HepG2 (cell line): ENCODE results near the gene IL17D. TPM values are rescaled to one million over a fixed set of nuclear protein-coding genes. Genes with fewer than 3 reads are reported as not detected.

Experiments used
- CERS6 ChIP-seq: sonication (generic); formaldehyde crosslinking; IDR thresholded peaks from 2 replicates; pipeline ENCODE4 v1.5.0; 2020; ENCODE audit warnings: missing genetic modification reagents
- ELK4 ChIP-seq: sonication (generic); formaldehyde crosslinking; IDR thresholded peaks from 2 replicates; pipeline ENCODE4 v1.9.0; 2021; ENCODE audit warnings: missing genetic modification reagents, borderline replicate concordance
- ESRRA ChIP-seq: sonication (generic); formaldehyde crosslinking; IDR thresholded peaks from 2 replicates; pipeline ENCODE4 v1.5.1; 2020; ENCODE audit warnings: mild to moderate bottlenecking, low read depth, missing genetic modification reagents
- FLYWCH1 ChIP-seq: sonication (generic); formaldehyde crosslinking; IDR thresholded peaks from 2 replicates; pipeline ENCODE4 v1.8.1; 2023; ENCODE audit warnings: mild to moderate bottlenecking, missing genetic modification reagents
- GATA4 ChIP-seq: sonication (generic); IDR thresholded peaks from 2 replicates; pipeline ENCODE4 v1.6.1; 2016; ENCODE audit warnings: antibody characterized with exemption, low read depth, borderline replicate concordance
- GLI4 ChIP-seq: sonication (generic); formaldehyde crosslinking; IDR thresholded peaks from 2 replicates; pipeline ENCODE4 v1.5.1; 2020; ENCODE audit warnings: missing genetic modification reagents, mild to moderate bottlenecking, moderate library complexity, borderline replicate concordance
- KLF9 ChIP-seq: IDR thresholded peaks from 2 replicates; pipeline ENCODE4 v1.6.1; 2016; ENCODE audit warnings: low read depth
- MAFF ChIP-seq: IDR thresholded peaks from 2 replicates; pipeline ENCODE4 v1.6.1; 2011; ENCODE audit warnings: low read depth, low read length, improper control_type of control experiment
- MEIS1 ChIP-seq: sonication (generic); formaldehyde crosslinking; IDR thresholded peaks from 2 replicates; pipeline ENCODE4 v1.9.0; 2021; ENCODE audit warnings: mild to moderate bottlenecking, missing genetic modification reagents, moderate library complexity, borderline replicate concordance
- MTF1 ChIP-seq: sonication (generic); formaldehyde crosslinking; IDR thresholded peaks from 2 replicates; pipeline ENCODE4 v1.5.0; 2020; ENCODE audit warnings: missing genetic modification reagents
- NFE2 ChIP-seq: sonication (generic); formaldehyde crosslinking; IDR thresholded peaks from 2 replicates; pipeline ENCODE4 v1.4.0; 2020; ENCODE audit warnings: missing genetic modification reagents
- NR2F1 ChIP-seq, 2 experiments: fragments of 450-650 bp in 1 of 2; formaldehyde crosslinking in 1 of 2; IDR thresholded peaks; 2 replicates each; pipeline versions ENCODE4 v1.5.0 to v1.6.1; 2016 to 2020; ENCODE audit warnings: mild to moderate bottlenecking in 1 of 2, missing compliant biosample characterization in 1 of 2, missing genetic modification reagents in 1 of 2, moderate library complexity in 1 of 2
- SALL1 ChIP-seq: sonication (generic); formaldehyde crosslinking; IDR thresholded peaks from 2 replicates; pipeline ENCODE4 v1.8.0; 2022; ENCODE audit warnings: mild to moderate bottlenecking, missing genetic modification reagents
- SCMH1 ChIP-seq: sonication (generic); formaldehyde crosslinking; IDR thresholded peaks from 2 replicates; pipeline ENCODE4 v1.9.0; 2021; ENCODE audit warnings: missing genetic modification reagents, mild to moderate bottlenecking, borderline replicate concordance
- SIN3A ChIP-seq: IDR thresholded peaks from 2 replicates; pipeline ENCODE4 v1.6.1; 2011; ENCODE audit warnings: low read depth, mild to moderate bottlenecking, control low read depth, low read length, borderline replicate concordance
- SIX4 ChIP-seq: sonication (generic); formaldehyde crosslinking; IDR thresholded peaks from 2 replicates; pipeline ENCODE4 v1.4.0; 2020; ENCODE audit warnings: missing genetic modification reagents
- SKI ChIP-seq: fragments of 450-650 bp; IDR thresholded peaks from one replicate; pipeline ENCODE4 v1.6.1; 2018; ENCODE audit warnings: mild to moderate bottlenecking; ENCODE audit not compliant: partially characterized antibody
- TAF15 ChIP-seq: fragments of 200-400 bp; formaldehyde crosslinking; IDR thresholded peaks from one replicate; pipeline ENCODE4 v1.6.1; 2018; ENCODE audit warnings: mild to moderate bottlenecking, low read depth, low read length; ENCODE audit not compliant: poor library complexity, severe bottlenecking
- TBX3 ChIP-seq: fragments of 450-650 bp; IDR thresholded peaks from 2 replicates; pipeline ENCODE4 v1.6.1; 2017; ENCODE audit warnings: antibody characterized with exemption, mild to moderate bottlenecking, inconsistent platforms, borderline replicate concordance
- TRIM24 ChIP-seq: sonication (generic); formaldehyde crosslinking; IDR thresholded peaks from 2 replicates; pipeline ENCODE4 v1.8.0; 2022; ENCODE audit warnings: mild to moderate bottlenecking, missing genetic modification reagents
- WIZ ChIP-seq: sonication (generic); formaldehyde crosslinking; IDR thresholded peaks from 2 replicates; pipeline ENCODE4 v1.5.1; 2020; ENCODE audit warnings: mild to moderate bottlenecking, missing genetic modification reagents
- ZBTB39 ChIP-seq: sonication (generic); formaldehyde crosslinking; IDR thresholded peaks from 2 replicates; pipeline ENCODE4 v1.5.0; 2020; ENCODE audit warnings: missing genetic modification reagents
- ZNF235 ChIP-seq: sonication (generic); formaldehyde crosslinking; IDR thresholded peaks from 2 replicates; pipeline ENCODE4 v1.8.1; 2023; ENCODE audit warnings: mild to moderate bottlenecking, missing genetic modification reagents, borderline replicate concordance
- ZNF563 ChIP-seq: sonication (generic); formaldehyde crosslinking; IDR thresholded peaks from 2 replicates; pipeline ENCODE4 v1.8.0; 2022; ENCODE audit warnings: mild to moderate bottlenecking, moderate library complexity, missing genetic modification reagents
- ZNF589 ChIP-seq: sonication (generic); formaldehyde crosslinking; conservative IDR thresholded peaks from 2 replicates; pipeline ENCODE4 v1.8.0; 2022; ENCODE audit warnings: mild to moderate bottlenecking, moderate library complexity, missing genetic modification reagents
- ZNF672 ChIP-seq: sonication (generic); formaldehyde crosslinking; IDR thresholded peaks from 2 replicates; pipeline ENCODE4 v1.8.1; 2022; ENCODE audit warnings: missing genetic modification reagents
- ZNF839 ChIP-seq: sonication (generic); formaldehyde crosslinking; IDR thresholded peaks from 2 replicates; pipeline ENCODE4 v1.4.0; 2020; ENCODE audit warnings: missing genetic modification reagents, mild to moderate bottlenecking, borderline replicate concordance
- ZSCAN12 ChIP-seq: sonication (generic); formaldehyde crosslinking; IDR thresholded peaks from 2 replicates; pipeline ENCODE4 v1.9.0; 2021; ENCODE audit warnings: mild to moderate bottlenecking, missing genetic modification reagents
- polyA plus RNA-seq, 8 experiments: library from polyadenylated mRNA; depleted of rRNA in 3 of 8; stranded (reverse) in 7 of 8; unstranded in 1 of 8; fragments of >200 nt; fragmentation: Illumina TruSeq in 4 of 8; extraction: Trizol in 4 of 8; gene quantifications; 2 replicates each; pipeline versions ENCODE4 v1.2.1 to v1.2.3, GENCODE V29; 2011 to 2016; ENCODE audit warnings: low read depth in 4 of 8, missing spikeins in 1 of 8, mixed read lengths in 1 of 8; ENCODE audit not compliant: insufficient read depth in 1 of 8
- total RNA-seq, 5 experiments: library from RNA; depleted of rRNA; stranded (reverse); fragments of >200 nt; fragmentation: Illumina TruSeq; extraction: Trizol; gene quantifications; 2 replicates each; pipeline ENCODE4 v1.2.3, GENCODE V29; 2016; ENCODE audit warnings: low read depth in 1 of 5

Gene IL17D
- total and polyA plus RNA-seq, 2 of the 13 experiments (the other 11 are each of a cell fraction or from before 2014, with no cell fraction given): 1.1 to 2.2 TPM

GRCh38 chr13:20702915-20703779 is at the start of gene IL17D (continued):
- TF ChIP-seq MEIS1 (CRISPR knock-in tag): no peak; the same call in 1 of the 2 replicates
- no peak for TF ChIP-seq ZBTB39 (CRISPR knock-in tag)
- no peak for TF ChIP-seq KLF9 (CRISPR knock-in tag)
- TF ChIP-seq TAF15: no peak
- TF ChIP-seq ZNF589 (CRISPR knock-in tag): no peak
- TF ChIP-seq ZNF563 (CRISPR knock-in tag): no peak
- TF ChIP-seq WIZ (CRISPR knock-in tag): no peak
- TF ChIP-seq ZNF235 (CRISPR knock-in tag): no peak
- no peak for TF ChIP-seq TRIM24 (CRISPR knock-in tag)
- TF ChIP-seq MTF1 (CRISPR knock-in tag): no peak
- TF ChIP-seq SIX4 (CRISPR knock-in tag): no peak
- no peak for TF ChIP-seq SIN3A
- no peak for TF ChIP-seq GATA4
- no peak for TF ChIP-seq TBX3
- no peak for TF ChIP-seq ZSCAN12 (CRISPR knock-in tag)
- TF ChIP-seq SKI: no peak
- no peak for TF ChIP-seq ELK4 (CRISPR knock-in tag)
- TF ChIP-seq SCMH1: no peak
- TF ChIP-seq SALL1: peak; percentile 60
- TF ChIP-seq ZNF672: no peak
- TF ChIP-seq MAFF: no peak
- no peak for TF ChIP-seq GLI4 (CRISPR knock-in tag)
- 0 out of 2 replicates have a peak, but pooled peaks have one; percentile 31 for TF ChIP-seq ESRRA (CRISPR knock-in tag)
- TF ChIP-seq FLYWCH1 (CRISPR knock-in tag): no peak; the same call in 1 of the 2 replicates
- TF ChIP-seq ZNF839: no peak
- TF ChIP-seq CERS6 (CRISPR knock-in tag): no peak
- TF ChIP-seq NR2F1 (CRISPR knock-in tag; IDR thresholded peaks at IDR 0.05): no peak
- TF ChIP-seq NFE2 (CRISPR knock-in tag): no peak
